Central memory CD4-positive, alpha-beta T cell (primary cell): ENCODE measurements around the gene CROCC2.

Source experiments
- DNase-seq: peaks from one replicate; pipeline ENCODE4 v3.0.0; 2022

CROCC2 gene

DNA sequence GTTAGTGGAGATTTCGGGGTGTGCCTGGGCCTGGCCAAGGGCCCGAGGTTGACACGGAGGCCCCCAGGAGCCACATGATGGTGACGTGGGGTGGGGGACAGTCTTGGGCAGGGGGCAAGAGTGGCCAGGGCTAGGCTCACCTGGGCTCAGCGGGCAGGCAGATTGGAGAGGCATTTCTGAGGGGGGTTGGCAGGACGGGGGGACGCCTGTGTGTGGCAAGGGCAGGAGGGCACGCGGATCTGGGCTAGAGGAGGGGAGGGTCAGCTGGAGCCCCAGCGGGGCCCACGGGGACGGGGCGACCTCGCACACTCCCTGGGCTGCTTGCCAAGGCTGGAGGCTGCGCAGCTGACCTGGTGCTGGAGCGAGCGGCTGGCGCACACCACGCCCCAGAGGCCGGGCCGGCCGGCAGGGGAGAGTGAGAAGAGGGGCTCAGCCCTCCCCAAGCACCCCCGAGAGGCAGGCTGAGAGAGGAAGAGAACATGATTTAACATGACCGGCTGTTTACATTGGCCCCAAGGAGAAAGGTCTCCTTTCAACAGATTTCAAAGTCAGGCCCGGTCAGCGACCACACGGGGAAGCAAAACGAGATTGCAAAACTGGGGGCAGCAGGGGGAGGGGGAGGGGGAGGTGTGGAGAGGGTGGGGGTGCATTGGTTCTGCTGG, 54.3 kb downstream of the CROCC2 start:
- DNase-seq = no peak

DNA sequence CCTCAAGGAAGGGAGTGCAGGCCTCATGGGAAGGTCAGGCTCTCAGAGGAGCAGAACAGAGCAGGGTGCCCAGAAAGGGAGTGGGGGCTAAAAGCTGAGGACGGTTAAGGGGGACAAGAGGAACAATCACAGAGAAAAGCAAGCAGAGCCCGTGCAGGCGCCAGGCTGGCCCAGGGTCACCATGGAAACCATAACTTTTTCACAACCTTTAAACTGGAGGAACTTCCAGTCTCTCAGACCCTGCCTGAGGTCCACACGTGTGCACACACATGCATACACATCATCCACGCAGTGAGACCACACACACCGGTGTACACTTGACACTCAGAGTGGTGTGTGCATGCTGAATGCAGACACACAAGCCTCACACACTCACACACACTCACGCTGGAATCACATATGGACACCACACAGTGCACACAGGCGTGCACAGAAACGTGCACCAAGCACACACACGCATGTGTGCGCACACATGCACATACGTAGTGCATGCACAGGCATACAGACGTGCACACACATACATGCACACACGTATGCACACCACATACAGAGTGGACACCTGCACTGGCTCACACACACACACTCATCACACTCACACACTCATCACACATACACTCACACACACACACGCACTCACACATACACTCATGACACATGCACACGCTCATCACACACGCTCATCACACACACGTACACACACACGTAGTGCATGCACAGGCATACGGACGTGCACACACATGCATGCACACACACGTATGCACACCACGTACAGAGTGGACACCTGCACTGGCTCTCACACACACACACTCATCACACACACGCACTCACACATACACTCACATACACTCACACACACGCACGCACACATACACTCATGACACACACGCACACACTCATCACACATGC, 55.1 kb downstream of the CROCC2 start:
- DNase-seq = no peak

DNA sequence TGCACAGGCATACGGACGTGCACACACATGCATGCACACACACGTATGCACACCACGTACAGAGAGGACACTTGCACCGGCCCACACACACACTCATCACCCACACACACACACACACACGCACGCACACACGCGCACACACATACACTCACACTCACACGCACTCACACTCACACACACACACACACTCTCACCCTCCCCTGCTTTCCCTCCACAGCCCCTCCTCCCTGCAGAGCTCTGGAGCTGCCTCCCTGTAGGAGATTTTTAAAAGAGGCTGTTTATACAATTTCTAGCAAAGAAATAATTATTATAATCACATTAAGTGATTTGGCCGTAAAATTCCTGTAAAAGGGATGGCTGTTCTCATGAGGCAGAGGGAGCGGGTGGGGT, 55.8 kb downstream of the CROCC2 start:
- no peak for DNase-seq

DNA sequence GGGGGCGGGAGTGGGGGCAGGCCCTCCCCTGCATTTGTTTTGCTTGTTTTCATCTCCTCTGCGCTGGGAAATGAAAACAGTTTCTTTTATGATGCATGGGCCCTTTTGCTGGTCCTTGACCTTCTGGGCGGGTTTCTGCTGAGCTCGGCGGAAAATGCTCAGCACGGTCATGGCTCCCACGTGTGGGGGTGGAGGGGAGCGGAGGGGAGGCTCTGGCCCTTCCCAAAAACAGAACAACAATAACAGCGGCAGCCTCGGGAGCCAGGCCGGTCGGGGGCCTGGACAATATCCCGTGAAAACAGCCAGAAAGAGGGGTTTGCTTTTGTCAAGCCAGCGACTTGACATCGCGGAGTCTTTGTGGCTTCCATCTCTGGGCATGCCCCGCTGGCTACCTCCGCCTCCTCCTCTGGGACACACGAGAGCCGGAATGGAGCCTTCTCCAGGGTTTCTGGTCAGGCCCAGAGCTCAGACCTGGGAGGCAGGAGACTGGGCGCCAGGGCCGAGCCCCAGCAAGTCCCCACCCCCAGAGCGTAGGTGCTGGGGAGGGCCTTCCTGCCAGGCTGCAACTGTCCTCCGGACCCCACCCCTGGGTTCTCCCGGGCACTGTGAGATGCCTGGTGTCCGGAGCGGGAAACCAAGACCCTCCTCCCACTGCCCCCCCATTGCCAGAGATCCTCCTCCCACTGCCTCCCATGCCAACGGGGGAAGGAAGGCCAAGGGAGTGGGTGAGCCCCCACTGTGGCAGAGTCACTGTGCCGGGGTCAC, 56.3 kb downstream of the CROCC2 start:
- DNase-seq = no peak

DNA sequence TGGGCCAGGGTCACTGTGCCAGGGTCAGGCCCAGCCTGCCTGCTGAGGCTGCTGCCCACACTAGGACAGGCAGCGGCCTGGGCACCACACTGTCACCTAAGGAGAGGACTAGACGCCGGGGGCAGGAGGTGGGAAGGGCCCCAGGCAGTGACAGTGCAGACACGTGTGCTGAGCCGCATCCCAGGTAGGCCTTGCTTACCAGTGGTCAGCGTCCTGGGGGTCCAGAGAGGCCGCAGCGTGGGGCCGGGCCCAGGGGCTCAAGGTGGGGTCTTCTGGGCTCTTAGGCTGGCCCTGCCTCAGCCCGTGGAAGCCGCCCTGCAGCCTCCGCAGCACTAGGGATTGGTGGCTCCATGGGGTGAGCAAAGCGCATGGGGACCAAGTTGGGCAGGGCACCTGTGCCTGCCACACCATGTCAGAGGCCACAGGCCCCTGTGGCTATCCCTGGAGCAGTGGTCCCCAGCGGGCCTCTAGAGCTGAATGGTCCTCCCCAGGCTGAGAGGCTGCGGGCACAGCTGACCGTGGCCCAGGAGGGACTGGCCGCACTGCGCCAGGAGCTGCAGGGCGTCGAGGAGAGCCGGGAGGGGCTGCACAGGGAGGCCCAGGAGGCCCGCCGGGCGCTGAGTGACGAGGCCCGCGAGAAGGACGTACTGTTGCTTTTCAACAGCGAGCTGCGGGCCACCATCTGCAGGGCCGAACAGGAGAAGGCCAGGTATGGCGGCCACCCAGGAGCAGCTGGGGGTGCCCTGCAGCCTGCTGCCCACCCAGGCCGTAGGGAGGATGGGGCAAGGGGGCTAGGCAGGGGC, 57.1 kb downstream of the CROCC2 start:
- DNase-seq = no peak

DNA sequence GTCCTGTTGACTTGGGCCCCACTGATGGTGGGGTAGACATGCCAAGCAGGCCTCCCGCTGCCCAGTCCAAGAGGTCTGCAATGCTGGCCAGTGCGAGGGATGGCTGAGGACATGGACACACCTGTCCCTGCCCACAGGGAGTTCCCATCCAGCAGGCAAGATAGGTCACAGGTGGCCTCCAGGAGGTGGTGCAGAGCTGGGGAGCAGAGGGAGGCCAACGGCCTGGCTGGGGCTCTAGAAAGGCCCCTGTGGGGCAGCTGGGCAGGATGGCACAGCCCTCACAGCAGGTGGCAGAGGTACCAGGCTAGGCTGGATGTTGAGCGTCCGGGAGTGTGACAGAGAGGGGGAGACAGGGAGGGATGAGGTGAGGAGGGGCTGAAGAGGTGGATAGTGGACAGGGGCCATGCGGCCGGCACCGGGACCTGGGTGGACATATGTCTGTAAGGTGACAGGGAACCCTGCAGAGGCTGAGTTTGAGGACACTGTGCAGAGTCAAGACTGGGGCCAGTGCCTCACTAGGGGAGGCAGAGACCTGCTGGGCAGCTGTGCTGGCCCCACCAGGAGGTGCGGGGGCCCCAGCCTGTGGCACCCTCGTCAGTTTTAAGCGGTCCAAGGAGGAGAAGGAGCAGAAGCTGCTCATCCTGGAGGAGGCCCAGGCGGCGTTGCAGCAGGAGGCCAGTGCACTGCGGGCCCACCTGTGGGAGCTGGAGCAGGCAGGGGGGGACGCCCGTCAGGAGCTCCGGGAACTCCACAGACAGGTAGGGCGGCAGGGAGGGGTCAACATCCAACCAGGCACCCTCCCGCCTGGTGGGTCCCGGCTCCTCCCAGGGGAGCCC, 58.0 kb downstream of the CROCC2 start:
- no peak for DNase-seq

DNA sequence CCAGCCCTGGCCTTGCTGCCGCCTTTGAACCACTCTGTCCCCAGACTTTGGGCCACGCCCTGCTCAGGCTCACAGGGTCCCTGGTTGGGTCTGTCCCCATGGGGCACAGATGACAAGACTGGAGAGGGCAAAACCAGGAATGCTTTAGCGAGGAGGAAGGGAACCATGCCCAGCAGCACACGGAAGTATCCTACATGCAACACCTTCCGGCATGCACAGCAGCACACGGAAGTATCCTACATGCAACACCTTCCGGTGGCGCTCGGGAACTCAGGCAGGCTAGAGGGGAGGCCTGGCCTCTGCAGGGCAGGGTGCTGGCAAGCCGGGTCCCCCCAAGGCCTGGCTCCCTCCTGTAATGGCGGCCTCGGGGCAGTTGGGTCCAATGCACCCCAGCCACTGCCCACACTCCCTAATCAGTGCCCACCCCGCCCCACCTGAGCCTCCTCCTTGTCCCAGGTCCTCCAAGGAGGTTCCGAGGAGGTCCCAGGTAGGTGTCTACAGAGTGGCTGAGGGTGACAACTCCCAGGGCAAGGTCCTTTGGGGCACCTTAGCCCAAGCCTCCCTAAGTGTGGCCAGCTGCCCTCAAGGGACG, 58.7 kb downstream of the CROCC2 start:
- DNase-seq = no peak

DNA sequence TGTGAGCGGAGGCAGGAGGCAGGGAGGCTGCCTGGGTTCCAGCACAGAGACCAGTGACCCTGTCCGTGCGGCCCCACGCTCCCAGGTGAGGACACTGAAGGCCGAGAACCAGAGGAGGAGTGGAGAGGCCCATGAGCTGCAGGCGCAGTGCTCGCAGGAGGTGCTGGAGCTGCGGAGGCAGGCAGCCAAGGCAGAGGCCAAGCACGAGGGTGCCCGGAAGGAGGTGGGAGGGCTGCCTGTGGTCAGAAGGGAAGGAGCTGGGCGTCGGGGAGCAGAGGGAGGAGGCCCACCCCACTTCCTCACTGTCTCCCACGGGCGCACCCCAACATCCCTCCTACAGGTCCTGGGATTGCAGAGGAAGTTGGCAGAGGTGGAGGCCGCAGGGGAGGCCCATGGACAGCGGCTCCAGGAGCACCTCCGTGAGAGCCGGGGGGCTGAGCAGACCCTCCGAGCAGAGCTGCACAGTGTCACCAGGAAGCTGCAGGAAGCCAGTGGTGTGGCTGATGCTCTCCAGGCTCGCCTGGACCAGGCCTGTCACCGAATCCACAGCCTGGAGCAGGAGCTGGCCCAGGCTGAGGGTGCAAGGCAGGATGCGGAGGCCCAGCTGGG, 59.3 kb downstream of the CROCC2 start:
- no peak for DNase-seq

DNA sequence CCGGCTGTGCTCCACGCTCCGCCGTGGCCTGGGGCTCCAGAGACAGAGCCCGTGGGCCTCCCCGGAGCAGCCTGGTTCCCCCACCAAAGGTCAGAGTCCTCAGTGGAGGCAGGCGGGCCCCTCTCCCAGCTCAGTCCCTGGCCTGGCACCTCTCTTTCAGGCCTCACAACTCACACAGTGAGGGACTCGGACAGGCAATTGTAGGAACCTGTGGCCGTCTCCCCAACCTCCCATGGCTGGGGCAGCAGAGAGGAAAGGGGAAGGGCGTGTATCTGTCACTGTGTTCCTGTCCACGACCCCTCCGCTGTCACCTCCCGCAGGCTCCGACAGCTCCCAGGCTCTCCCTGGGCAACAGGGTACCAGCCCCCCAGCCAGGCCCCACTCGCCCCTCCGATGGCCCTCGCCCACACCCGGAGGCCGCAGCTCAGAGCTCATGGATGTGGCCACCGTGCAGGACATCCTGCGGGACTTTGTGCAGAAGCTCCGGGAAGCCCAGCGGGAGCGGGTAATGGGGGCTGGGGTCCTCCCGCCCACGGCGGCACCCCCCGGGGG, 59.8 kb downstream of the CROCC2 start:
- DNase-seq = no peak

DNA sequence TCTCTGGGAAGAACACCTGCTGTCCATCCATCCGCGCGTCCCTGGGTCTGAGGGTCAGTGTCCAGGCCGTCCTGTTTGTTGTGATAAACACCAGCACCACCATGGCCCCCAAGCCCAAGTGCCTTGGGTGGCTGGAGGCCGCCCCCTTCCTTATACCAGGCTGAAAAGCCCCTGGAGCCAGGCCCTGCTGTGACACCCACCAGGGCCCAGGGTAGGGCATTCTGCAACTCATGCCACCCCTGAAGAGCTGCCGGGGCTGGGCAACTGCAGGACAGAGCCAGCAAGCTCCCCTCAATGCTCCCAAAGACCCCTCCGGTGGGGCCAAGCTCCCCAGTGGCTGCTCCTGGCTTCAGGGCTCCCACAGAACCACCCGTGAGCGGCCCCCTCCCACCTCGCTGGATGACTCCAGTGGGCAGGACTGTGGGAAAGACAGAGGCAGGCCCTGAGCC, 60.3 kb downstream of the CROCC2 start:
- no peak for DNase-seq

DNA sequence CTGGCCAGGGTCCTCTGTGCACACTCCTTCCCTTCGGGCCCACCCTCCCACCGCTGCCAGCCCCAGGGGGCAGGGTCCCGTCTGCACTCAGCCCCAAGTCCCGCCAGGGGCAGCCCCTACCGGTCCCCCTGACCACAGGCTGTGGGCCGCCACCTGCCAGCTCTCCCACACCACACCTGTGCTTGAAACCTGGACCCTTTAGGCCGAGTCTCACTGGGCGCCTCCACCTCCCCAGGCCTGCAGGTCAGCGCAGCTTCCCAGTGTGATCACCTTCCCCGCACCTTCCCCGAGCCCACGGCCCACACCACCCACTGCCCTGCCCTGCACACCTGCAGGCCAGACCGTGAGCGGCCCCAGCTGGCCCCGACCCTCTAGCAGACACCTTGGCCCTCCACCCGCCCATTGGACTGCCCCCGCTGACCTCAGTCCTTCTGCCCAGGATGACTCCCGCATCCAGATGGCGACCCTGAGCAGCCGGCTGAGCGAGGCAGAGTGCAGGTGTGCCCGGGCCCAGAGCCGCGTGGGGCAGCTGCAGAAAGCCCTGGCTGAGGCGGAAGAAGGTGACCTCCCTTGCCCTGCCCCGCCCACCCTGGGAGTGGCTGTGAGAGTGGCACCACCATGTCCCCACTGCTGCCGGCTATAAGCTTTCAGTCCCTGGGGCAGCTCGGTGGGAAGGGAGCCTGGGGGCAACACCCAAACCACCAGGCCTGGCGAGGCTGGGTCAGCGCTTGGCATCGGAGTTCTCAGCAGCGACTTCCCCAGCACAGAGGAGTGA, 61.0 kb downstream of the CROCC2 start:
- no peak for DNase-seq

DNA sequence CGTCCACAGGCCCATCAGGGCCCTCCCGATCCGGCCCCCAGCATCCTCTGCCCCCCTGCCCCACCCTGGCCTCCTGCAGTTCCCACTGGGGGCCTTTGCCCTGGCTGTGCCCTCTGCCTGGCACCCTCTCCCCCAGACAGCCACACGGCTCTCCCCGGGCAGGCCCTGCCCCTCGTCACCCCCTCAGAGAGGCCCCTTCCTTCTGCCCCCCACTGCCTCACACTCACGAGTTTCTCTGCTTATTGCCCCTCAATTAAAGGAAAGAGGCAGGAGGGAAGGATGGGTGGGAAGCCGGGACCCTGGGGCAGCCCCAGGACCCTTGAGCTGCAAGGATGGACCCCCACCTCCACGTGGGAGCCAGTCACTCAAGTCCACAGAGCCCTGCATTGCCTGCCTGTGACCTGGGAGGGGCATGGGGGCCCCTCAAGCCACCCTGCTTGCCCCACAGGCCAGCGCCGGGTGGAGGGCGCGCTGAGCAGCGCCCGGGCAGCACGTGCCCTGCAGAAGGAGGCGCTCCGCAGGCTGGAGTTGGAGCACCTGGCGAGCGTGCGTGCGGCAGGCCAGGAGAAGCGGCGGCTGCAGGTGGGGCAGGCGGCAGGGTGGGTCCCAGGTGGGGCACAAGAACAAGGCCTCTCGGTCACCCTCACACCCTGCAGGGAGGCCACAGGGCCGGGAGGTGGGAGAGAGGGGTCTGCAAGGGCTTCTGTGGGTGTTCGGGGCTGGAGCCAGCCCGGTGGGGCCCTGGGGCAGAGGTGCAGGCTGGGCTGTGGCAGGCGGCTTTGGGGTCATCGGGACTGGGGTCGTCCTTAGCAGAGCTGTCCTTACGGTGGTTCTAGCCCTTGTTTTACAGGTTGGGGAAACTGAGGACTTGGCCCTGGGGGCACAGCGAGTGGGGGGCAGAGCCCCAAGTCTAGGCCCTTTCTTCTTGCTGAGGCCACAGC, 61.8 kb downstream of the CROCC2 start:
- no peak for DNase-seq

DNA sequence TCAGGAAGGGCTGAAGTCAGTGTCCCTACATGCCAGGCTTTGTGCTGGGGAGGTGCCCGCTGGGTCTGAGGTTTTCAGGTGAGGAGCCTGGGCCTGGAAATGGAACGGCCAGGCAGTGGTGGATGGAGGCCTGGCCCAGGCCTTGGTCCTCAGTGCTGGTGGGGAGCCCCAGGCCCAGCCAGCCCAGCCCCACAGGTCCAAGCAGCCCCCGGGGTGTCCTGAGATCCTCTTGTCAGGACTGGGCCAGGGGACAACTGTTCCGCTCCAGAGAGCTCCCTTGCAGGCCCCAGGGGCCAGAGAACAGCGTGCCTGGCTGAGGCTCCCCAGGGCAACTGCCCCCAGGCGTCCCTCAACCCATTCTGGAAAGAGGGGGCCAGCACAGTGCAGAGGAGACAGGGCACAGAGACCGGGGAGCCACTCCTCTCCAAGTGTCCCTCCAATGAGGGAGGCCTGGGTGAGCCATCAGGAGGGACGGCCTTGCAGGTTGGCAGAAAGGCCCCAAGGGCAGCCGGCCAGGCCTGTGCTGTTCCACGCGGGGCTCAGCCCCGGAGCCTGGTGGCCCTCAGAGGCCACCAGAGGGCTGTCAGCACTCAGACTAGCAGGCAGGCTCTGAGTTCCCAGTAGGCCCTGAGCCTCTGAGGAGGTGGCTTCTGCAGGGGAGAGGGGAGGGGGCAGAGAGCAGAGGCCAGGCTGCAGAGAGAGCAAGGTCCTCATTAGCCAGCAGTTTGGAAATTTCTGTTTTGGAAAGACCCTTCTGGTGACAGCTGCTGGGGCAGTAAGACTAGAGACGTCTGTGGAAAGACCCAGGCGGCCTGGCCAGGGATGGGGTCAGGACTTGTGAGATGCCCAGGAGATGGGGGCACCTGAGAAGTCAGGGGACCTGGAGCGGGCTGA, 62.8 kb downstream of the CROCC2 start:
- DNase-seq = no peak

DNA sequence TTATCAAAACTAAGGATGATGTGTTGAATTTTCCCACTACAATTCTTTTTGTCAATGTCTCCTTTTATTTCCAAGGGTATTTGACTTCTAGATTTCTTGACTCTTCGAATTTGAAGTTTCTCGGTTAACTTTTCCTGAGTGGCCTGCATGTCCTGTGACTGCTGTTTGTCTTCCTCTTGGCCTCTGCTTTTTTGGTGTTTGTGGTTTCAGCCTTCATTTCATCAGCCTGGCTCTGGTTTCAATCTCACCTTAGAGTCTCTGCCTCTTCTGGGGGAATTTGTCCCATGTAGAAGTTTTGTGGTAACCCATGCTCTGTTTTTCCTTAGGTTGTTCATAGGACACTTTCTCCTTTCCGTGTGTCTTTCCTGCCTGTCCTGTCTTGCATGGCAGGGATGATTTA, 64.0 kb downstream of the CROCC2 start:
- DNase-seq = no peak

DNA sequence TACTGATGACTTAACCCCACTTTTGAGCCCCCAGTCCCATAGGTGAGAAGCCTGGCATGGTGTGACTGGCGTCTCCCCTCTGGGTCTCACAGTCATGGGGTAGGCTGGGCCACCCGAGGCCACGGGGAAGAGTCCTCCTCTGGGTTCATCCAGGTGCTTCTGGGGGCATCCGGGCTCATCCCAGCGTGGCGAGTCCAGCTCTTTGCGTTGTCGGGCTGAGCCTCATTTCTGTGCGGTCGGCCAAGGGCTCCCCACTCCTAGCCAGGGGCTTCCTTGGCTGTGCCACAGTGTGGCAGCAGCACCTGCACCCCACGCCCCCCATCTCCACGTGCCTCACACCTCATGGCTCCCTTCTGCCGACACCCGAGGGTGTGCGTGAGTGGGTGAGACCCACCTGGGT, 64.7 kb downstream of the CROCC2 start:
- no peak for DNase-seq

DNA sequence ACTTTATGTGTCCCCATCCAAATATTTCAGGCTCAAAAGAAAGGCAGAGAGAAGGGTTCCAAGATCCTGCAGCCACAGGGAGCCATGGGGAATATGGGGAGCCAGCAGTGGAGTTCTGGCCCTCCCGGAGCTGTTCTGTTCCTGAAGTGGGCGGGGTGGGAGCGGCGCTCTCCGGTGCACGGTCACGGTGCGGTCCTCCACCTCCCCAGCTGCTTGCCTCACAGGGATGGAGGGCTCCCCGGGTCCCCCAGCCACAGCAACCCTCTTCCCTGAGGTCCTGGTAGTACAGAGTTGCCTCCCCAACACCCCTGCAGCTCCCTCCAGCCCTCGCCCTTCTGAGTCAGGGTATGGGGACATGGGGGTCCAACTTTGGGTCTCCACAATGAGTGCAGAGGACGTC, 66.1 kb downstream of the CROCC2 start:
- DNase-seq = no peak
